GM12873 (cell line): ENCODE measurements around the gene POLL.
A peak's percentile ranks its signal among the peaks of the same experiment; 100 is the strongest.

Experiments used
- TF ChIP-seq, protein P1 (sequence below): IDR thresholded peaks from 2 replicates; pipeline ENCODE4 v1.5.1; 2012; ENCODE audit warnings: low read depth, mild to moderate bottlenecking, moderate library complexity, low read length, control low read depth; ENCODE audit not compliant: insufficient read depth; ENCODE audit errors: missing control alignments

The POLL gene

DNA sequence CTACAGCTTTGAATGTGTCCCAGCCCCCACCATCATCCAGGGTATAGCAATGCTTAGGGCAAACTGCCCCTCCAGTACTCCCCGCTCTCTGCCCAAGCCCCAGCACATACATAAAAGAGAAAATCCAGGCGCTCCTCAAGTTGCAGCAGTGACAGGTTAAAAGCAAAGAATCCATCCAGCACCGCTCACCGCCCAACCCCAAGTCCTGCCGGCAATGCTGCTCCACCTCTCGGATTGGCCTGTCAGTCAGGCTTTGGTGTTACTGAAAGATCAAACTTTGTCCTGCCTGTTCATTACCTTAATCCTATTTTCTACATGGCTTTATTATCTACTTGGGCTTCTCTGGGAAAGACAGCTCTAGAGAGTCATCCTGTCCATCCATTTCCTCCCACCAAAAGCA, 31.9 kb upstream of the POLL start:
- TF ChIP-seq, protein P1, sequence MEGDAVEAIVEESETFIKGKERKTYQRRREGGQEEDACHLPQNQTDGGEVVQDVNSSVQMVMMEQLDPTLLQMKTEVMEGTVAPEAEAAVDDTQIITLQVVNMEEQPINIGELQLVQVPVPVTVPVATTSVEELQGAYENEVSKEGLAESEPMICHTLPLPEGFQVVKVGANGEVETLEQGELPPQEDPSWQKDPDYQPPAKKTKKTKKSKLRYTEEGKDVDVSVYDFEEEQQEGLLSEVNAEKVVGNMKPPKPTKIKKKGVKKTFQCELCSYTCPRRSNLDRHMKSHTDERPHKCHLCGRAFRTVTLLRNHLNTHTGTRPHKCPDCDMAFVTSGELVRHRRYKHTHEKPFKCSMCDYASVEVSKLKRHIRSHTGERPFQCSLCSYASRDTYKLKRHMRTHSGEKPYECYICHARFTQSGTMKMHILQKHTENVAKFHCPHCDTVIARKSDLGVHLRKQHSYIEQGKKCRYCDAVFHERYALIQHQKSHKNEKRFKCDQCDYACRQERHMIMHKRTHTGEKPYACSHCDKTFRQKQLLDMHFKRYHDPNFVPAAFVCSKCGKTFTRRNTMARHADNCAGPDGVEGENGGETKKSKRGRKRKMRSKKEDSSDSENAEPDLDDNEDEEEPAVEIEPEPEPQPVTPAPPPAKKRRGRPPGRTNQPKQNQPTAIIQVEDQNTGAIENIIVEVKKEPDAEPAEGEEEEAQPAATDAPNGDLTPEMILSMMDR, result no peak

DNA sequence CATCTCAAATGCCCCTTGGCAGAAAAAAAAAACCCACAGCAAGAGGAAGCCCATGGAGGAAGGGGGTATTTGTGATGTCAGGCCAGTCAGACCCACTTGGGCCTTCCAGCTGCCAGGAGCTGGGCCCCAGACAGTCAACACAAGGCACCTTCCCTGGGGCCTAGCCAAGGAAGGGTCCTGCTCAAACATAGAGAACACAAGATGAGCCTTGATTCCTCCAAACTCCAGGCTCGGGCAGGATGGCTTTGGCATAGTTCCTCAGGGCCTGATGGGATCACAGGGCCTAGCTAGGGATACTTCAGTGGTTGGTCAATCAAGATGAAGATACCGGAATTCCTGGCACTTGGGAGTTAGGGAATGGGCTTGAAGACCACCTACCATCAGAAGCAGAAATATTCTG, 30.8 kb upstream of the POLL start:
- TF ChIP-seq, protein P1, result no peak

DNA sequence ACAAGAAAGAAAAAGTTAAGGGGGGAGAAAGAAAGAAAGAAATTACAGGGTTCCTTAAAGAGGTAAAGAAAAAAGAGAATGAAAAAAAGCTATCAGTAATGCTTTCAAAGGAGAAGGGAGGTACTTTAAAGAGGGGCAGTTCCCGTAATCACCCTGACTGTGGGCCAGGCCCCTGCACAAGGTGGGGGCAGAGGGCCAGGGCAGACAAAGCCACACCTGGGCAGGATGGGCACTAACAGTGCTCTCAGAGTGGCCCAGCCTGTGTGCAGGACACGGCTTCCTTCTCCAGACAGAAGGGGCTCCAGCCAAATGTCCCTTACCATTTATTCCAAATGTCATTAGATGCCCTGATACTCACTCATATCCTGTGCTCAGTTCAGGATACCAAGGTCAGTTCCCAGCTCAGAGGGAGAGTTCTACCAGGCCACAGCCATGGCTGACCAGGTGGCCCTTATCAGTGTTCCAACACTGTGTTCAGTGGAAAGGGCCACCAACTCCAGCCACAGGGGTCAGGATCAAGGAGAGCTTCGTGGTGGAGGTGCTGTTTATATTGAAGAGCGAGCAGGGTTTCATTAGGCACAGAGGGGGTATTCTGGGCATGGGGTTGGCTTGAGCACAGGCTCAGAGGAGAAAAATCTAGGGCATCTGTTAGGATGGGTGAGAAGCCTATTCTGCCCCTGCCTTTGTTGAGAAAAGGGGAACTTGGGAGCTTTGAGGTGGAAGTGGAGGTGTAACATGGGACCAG, 29.9 kb upstream of the POLL start:
- TF ChIP-seq, protein P1, result no peak

DNA sequence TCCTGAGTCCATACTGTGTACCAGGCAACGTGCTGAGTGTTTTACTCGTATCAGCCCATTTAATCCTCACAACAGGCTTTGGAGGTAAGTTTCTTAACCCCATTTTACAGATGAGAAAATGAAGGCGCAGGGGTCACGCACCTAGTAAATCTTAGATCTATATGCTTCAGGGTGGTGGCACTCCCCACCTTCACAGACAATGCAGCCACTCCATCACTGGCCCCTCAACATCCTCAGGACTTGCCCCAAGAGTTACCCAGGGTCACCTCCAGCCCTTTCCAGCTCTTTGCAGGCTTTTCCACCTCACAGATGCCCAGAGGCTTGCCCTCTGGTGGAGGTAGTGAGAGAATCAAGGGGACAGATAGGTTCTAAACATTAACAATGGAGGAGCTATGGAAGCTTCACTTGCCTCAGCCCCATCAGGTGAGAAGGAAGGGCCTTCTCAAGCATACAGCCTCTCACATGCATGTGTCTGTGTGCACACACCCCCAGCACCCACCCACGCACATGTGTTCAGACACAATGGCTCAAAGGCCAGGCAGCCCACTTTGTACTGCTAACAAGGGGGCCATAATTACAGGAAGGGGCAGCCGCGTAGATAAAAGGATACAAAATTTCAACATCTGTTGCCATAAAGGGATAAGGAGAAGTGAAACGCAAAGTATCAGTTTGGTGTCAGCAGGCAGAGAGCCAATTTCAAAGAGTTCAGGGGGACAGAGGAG, 29.2 kb upstream of the POLL start:
- TF ChIP-seq, protein P1, result peak; percentile 29

DNA sequence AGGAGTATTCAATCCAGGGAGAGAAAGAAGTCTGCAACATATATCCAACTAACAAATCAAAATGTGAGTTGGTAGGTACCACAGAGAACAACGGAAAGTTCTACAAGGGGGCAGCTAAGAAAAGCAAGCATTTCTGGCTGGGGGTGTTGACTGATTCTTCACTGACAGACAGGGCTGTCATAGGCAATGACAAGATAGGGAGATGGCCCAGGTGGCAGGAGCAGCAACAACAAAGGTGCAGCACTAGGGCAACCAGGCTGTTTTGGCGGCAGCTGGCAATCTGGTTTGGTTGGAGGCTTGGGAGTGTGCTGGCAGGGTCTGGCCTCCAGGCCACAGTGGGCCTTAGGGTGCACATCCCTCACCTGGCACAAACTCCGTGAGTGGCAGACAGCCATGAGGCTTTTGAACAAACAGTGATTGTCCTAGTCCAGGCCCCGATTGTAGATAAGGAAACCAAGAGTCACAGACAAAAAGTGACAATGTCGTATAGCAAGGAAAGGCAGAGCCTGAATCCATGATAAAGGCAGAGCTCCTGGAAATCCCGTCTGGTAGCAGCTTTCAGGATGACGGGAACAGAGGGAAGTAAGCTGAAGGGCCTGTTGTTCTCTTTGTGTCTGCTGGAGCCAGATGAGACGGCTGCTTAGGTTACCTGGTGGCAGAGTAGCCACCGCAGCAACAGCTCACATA, 28.5 kb upstream of the POLL start:
- TF ChIP-seq, protein P1, result no peak

DNA sequence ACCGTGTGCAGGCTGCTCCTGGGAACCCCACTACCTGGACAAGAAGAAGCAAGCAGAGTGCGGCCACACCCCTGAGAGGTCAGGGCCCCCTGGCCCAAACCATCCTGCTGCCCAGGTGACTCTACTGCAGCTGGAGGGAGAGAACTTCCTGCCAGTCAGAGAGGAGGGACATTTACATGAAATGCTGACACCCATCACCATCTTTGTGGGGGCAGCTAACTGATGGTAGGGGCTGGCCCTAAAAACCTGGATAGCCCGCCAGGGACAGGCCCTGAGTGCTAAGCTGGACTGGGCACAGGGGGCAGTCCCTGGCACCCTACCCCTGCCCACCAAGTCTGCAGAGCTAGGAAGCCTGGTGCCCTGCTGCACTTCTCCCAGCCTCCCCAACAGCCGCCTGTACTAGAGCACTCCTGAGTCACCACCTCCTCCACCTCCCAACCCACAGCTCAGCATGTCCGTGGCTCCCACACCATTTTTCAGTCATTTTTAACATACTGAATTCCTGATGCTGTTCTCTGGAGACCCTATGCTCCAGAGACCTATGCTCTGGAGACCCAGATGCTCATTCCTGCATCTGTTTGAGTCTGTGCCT, 27.6 kb upstream of the POLL start:
- TF ChIP-seq, protein P1, result no peak
